Measurements from ENCODE around the gene SASH1.

SASH1 gene

GRCh38 chr6:148450866-148451265 is 108.2 kb downstream of the SASH1 start:
- FAIRE-seq (no peak), DNase-seq (ENCODE audit: insufficient read length, low spot score) (no peak)
- no peak for TF ChIP-seq POLR2A (IDR thresholded peaks at IDR 0.05; ENCODE audit: low read depth, low read length)

GRCh38 chr6:148451690-148452089 is 109.1 kb downstream of the SASH1 start:
- DNase-seq (ENCODE audit: insufficient read length, low spot score) (no peak), FAIRE-seq (no peak)
- no peak for TF ChIP-seq POLR2A (IDR thresholded peaks at IDR 0.05; ENCODE audit: low read depth, low read length)

GRCh38 chr6:148452876-148453275 is 110.2 kb downstream of the SASH1 start:
- no peak for DNase-seq (ENCODE audit: insufficient read length, low spot score)
- no peak for FAIRE-seq
- no peak for TF ChIP-seq POLR2A (IDR thresholded peaks at IDR 0.05; ENCODE audit: low read depth, low read length)

- FAIRE-seq (no peak), DNase-seq (ENCODE audit: insufficient read length, low spot score) (no peak)
- TF ChIP-seq POLR2A (IDR thresholded peaks at IDR 0.05; ENCODE audit: low read depth, low read length), result no peak
These were observed 111.3 kb downstream of the SASH1 start for GRCh38 chr6:148453906-148454305.

GRCh38 chr6:148455225-148455624 is 112.6 kb downstream of the SASH1 start:
- no peak for TF ChIP-seq POLR2A (IDR thresholded peaks at IDR 0.05; ENCODE audit: low read depth, low read length)
- DNase-seq (ENCODE audit: insufficient read length, low spot score) (no peak), FAIRE-seq (no peak)

DNA sequence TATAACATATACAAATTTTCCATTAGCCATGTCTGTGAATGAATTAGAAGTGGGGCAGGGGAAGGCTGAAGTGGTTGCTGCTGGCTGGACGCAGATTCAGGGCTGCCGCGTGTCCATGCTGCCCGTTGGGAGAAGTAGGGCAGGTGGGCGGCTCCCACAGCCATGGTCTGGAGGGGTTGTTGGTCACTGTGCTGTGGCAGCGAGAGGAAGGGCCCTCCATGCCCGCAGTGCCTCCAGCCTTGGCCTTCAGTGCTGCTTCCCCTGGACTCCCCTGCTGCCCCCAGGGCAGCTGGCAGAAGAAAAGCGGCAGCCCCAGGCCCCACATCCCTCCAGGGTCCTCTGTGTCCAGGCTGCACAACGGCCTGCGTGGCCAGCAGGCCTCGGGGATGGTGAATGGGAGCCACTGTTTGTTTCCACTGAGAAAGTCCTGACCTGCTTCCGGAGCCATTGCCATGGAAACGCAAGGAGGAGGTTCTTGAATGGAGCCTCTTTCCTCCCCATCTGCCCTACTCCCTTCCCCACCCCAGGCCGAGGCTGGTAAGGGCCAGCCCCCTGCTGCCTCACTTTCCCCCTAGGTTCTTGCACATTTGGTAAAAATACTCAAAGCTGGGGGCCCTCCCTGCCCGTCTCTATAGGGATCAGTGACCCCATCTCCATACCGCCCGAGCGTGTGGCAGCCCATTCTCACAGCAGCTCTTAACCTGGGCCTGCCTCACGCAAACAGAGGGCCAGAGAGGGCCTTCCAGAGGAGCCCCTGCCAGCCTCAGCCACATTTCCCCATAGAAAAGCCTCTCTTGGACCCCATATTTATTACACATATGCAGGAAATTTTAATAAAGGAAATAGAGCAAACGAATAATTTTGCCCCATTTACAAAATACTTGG is 113.3 kb downstream of the SASH1 start:
- no peak for TF ChIP-seq POLR2A (IDR thresholded peaks at IDR 0.05; ENCODE audit: low read depth, low read length)
- FAIRE-seq (no peak), DNase-seq (ENCODE audit: insufficient read length, low spot score) (no peak)

DNA sequence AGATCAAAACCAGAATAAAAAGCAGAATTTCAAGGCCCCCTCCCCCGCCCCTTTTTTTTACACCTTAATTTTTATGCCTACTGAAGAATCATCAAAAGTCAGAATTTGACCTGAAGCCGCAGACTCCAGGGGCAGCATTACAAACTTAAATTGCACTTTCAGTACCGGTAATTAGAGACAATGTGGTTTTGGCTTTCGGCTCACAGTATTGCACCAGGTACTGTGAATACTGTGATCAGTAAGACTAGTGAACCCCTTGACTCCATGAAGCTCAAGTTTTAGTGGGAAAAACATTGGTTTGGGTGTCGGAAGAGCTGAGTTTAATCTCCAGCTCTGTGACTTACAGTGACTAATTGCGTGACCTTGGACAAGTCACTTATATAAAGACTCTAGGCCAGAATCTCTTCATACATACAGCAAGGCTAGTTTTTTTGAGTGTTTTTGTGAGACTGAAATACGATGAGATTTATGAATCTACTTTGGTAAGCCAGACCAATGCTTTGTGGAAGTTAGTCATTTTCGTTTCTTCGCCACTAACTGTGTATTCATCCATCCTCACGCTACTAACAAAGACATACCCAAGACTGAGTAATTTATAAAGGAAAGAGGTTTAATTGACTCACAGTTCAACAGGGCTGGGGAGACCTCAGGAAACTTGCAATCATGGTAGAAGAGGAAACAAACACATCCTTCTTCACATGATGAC is 114.7 kb downstream of the SASH1 start:
- FAIRE-seq (no peak), DNase-seq (ENCODE audit: insufficient read length, low spot score) (no peak)

GRCh38 chr6:148457843-148458159 is 115.2 kb downstream of the SASH1 start:
- TF ChIP-seq POLR2A (IDR thresholded peaks at IDR 0.05; ENCODE audit: low read depth, low read length), result no peak
- FAIRE-seq (no peak), DNase-seq (ENCODE audit: insufficient read length, low spot score) (no peak)

More for the DNA sequence above, 114.7 kb downstream of the SASH1 start:
- TF ChIP-seq POLR2A (IDR thresholded peaks at IDR 0.05; ENCODE audit: low read depth, low read length), result no peak

GRCh38 chr6:148459238-148459637 is 116.6 kb downstream of the SASH1 start:
- FAIRE-seq (no peak), DNase-seq (ENCODE audit: insufficient read length, low spot score) (no peak)
- no peak for TF ChIP-seq POLR2A (IDR thresholded peaks at IDR 0.05; ENCODE audit: low read depth, low read length)

GRCh38 chr6:148460876-148461646 is 118.4 kb downstream of the SASH1 start:
- FAIRE-seq (no peak), DNase-seq (ENCODE audit: insufficient read length, low spot score) (no peak)
- TF ChIP-seq POLR2A (IDR thresholded peaks at IDR 0.05; ENCODE audit: low read depth, low read length), result no peak

- no peak for TF ChIP-seq POLR2A (IDR thresholded peaks at IDR 0.05; ENCODE audit: low read depth, low read length)
- no peak for FAIRE-seq
- DNase-seq (ENCODE audit: insufficient read length, low spot score), result no peak
These were observed 119.4 kb downstream of the SASH1 start for GRCh38 chr6:148461986-148462577.

- no peak for DNase-seq (ENCODE audit: insufficient read length, low spot score)
- no peak for FAIRE-seq
- TF ChIP-seq POLR2A (IDR thresholded peaks at IDR 0.05; ENCODE audit: low read depth, low read length), result no peak
These were observed 121.0 kb downstream of the SASH1 start for GRCh38 chr6:148463671-148464070.

DNA sequence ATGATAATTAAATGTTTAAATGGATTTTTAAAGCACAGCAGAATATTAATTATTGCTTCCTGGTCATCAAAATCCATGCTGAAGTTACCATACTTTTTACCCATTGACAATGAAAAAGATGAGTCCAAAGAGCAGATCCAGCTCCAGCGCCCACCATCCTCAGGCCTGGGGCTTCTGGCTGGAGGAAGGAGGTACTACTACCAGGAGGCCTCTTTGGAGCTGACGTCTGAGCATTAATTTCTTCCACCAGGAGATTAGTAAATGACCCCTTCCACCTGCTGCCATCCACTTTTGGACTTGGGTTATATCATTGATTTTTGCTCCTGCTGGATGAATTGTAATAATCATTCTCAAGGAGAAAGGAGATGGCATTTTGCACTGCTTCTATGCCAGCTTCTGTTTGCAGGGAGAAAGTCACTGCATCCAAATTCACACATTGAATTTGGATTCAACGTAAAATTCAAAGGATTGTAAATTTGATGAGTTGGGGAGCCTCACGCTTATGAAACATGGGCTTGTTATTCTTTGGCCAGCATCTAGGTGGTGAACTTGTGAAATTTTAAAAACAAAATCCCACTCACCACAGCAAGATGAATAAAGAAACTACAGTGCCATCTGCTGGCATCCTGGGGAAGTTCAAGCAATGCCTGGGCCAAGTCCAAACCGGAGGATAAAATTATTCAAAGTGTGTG is 121.8 kb downstream of the SASH1 start:
- DNase-seq (ENCODE audit: insufficient read length, low spot score), result peak; percentile 23
- FAIRE-seq, result no peak
- no peak for TF ChIP-seq POLR2A (IDR thresholded peaks at IDR 0.05; ENCODE audit: low read depth, low read length)

All from H54 (cell line).